GM18526 (cell line): ENCODE measurements around the gene MRPL2.

Source experiments
- POLR2A ChIP-seq: IDR thresholded peaks from 3 replicates; pipeline ENCODE4 v1.6.1; 2011; ENCODE audit not compliant: insufficient read length; ENCODE audit errors: extremely low read depth

MRPL2 gene

DNA sequence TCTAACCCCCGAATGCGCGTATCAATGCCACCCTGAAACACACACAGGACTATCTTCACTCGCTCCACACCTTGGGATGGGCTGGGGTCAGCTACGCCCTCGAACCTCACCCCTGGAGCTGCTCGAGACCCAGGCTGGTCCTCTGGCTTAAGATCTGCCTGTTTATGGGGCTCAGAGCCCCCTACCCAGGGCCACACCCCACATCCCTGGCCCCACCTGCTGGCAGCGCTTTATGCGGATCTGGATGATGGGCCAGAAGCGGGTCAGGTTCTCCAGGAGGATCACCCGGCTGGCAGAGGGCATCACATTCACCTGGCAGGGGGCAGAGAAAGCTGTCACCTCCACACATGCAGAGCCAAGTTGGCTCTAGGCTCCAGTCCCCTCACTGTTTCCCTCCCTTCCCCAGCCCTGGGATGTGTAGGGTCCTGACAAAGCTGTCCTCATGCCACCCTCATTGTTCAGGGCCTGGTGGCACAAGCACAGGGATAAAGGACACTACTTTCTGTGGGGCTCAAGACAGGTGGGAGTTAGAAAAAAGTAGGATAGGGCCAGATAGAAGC lies 13.8 kb downstream of the MRPL2 start:
- no peak for TF ChIP-seq POLR2A

DNA sequence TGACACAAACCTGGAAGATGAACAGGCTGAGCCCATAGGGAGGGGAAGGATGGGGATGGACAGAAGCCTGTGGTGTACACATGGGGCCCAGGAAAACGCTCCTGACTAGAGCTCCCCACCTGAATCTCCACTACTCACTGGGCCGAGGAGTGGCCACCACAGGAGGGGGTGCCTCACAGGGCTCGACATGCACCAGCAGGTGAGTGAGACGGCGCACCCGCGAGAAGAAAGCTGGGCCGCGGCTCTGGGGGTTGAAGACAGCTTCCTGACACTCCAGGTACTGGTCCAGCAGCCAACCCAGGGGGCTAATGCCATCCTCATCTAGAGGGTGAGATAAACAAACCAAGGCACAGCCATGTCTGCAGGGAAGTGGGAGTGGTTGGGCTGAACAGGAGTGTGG lies 15.9 kb downstream of the MRPL2 start:
- no peak for TF ChIP-seq POLR2A

DNA sequence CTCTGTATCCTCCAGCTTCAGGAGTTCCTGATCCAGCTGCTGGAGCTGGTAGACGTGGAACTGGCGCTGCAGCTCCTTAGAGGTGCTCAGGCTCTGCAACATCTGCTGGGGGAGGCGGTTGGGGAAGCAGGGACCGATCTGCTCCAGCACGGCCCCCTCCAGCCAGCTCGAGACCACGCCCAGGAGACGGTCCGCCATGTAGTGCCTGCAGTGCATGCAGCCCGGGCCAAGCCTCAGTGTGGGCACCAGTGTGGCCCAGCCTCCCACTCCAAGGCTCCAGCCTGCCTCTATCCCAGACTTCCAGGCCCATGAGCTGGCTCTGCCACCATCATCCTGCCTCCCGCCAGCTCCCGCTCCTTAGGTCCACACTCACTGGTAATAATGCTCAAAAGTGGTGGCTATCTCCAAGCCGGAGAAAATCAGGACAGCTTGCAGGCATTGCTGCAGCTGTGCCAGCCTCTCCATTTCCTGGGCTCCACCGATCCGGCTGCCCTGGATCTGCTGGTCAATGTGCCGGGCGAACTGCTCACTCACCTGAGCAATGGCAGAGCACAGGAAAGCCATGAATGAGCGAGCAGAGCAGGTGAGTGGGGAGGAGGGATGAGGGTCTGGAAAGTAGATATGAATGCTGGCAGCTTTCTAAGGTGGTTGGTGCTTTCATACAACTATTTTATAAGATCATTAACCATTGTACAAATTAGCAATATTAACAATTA lies 18.5 kb downstream of the MRPL2 start:
- no peak for TF ChIP-seq POLR2A

DNA sequence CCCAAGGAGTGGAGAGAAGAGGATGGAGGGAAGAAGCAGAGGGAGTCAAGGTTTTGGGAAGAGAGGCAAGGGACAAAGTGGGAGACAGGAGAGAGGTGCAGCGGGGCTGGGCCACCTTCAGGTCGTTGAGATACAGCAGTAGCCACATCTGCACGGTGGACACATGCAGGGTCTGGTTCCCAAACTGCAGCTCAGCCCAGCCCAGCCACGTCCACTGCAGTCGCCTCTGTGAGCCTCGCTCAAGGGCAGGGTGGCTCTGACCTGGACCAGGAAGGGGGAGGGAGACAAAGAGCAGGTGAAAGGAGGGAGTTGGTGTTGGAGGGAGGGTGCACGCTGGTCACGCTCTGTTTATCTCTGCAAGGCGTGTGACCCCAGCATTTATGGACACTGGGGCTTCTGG lies 20.5 kb downstream of the MRPL2 start:
- no peak for TF ChIP-seq POLR2A

DNA sequence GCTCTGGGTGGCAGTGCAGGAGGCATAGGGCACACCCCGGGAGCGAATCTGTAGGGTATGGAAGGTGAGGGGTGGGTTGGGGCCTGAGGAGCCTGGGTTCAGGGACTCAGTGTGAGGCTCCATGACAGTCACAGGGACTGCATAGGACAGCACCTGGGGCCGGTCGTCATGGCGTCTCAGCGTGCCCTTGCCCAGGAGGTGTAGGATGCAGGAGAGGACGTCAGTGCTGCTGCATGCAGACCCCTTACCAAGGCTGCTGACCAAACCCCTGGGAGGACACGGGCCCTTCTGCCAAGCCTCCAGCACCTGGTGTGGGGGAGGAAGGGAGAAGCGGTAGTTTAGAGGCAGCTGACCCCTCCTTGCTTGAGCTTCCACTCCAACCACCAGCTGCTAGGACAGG lies 21.5 kb downstream of the MRPL2 start:
- no peak for TF ChIP-seq POLR2A

DNA sequence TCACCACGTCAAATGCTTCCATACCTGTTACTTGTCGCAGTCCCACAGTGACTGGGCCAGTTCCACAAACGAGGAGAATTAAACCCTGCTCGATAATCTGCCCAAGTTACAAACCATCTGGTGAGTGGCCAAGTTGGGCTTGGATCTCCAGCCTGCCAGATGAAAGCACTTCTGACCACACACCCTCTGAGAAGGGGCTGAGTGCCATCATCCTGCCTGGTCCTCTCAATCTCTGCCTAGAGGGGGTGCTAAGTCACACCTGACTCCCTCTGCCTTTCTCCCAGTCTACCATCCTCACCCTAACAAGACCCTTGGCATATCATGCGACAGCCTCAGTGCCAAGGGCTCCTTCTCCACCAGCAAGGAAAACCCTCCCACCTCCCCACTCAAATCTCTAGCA lies 22.0 kb downstream of the MRPL2 start:
- TF ChIP-seq POLR2A, result no peak

DNA sequence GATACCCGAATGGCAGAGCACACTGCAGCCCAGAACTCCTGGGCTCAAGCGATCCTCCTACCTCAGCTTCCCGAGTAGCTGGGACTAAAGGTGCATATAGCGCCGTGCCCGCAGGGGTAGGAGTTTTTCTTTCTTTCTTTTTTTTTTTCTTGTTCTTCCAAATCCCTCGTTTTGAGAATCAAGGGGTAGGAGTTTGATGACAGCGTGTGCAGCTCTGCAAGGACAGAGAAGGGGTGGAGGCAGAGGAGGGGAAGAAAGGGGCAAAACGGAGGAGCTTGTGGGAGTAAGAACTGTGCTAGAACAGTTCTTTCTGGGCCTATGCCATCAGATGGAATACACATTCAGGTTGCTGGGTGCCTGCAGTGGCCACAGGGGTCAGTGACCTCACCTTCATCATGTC lies 22.5 kb downstream of the MRPL2 start:
- no peak for TF ChIP-seq POLR2A

DNA sequence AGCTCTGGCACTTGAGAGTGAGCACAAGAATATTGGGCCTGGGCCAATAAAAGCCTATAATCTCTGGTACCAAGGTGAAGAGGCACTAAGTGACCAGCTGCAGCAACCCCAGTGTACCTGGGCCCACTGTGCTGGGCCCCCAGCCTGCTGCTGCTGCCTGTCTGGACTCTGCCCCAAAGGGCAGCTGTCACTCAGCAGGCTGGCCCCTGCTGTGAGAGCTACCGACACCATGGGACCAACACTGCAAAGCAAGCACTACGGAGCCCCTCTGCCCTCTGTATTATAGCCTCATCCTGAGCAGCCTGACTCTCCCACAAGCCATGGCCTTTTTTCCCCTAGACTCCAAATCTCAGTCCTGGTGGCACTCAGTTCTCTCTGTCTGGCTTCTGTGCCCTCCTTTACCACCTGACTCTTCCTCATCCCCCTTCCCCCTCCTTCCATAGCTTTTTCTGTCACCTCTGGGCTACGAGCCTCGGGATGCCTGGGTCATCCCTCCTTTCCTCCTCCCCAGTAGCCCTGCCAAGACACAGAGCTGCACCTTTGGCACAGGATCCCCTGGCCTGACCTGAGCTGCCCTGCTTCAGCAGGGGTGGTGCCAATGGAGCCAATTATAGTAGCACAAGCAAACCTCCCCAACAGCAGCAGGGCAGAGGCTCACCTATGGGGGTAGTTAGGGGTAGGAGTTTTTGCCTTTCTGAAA lies 23.6 kb downstream of the MRPL2 start:
- TF ChIP-seq POLR2A, result no peak

DNA sequence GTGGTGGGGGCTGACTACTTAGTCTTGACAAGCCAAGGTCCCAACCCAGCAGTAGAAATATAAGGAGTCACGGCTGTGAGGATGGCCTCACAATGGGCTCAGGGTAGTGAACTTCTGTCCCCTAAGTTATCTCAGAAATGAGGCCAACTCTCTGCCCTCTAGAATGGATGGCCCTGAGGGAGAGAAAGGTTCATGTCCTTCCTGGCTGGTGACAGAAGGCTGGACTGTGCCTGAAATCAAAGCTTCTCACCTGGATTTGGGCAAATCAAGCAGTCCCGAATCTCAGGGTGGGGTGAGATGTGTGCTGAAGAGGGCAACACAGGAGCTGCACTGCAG lies 25.1 kb downstream of the MRPL2 start:
- no peak for TF ChIP-seq POLR2A

DNA sequence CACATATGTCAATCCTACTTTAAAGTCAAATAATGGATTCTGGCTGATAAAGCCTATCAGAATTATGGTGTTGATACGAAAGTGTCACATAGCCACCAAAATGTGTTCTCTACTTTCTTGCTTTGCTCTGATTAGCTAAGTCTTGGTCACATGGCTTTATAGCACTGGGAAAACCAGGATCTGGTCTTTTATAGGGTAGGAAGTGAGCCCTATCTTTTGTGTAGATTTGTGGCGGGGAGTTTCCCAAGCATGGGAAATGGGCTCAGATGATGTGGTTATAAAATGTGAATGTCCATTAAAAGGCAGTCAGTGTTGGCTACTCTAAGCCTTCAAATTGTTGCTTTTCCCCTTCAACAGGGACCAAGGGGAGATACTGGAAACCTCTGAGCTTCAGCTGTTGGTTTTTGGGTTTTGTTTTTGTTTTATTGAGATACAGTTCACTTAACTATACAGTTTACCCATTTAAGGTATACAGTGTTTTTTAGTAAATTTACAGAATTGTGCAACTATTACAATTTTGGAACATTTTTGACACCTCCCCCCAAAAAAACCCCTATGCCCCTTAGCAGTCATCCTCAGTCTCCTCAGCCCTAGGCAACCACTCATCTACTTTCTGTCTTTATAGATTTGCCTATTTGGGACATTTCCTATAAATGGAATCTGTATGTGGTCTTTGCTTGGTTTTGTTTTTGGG lies 25.6 kb downstream of the MRPL2 start:
- no peak for TF ChIP-seq POLR2A

DNA sequence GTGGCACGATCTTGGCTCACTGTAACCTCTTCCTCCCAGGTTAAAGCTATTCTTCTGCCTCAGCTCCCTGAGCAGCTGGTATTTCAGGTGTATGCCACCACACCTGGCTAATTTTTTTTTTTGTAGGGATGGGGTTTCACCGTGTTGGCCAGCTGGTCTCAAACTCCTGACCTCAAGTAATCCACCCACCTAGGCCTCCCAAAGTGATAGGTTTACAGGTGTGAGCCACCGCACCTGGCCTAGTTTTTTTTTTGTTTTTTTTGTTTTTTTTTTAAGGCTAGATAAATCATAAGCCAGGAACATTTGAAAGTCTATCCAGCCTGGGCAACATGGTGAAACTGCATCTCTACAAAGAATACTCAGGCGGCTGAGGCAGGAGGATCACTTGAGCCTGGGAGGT lies 26.9 kb downstream of the MRPL2 start:
- TF ChIP-seq POLR2A, result no peak

DNA sequence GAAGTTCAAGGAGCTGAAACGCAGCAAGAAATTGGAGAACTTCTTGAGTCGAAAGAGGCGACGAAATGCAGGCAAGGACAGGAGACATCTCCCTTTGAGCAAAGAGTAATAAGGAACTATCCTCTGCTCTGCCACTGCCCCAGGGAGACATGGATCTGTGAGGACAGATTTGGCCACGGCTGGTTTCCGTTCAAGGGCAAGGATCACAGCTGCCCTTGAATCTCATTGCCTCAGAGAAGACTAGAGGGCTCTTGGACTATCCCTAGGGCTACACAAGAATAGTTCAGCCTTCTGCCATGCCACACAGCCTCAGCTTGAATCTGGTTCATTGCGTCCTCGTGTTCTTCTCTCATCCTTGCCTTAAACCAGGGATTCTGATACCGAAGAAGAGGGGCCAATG lies 30.1 kb downstream of the MRPL2 start:
- TF ChIP-seq POLR2A, result no peak

DNA sequence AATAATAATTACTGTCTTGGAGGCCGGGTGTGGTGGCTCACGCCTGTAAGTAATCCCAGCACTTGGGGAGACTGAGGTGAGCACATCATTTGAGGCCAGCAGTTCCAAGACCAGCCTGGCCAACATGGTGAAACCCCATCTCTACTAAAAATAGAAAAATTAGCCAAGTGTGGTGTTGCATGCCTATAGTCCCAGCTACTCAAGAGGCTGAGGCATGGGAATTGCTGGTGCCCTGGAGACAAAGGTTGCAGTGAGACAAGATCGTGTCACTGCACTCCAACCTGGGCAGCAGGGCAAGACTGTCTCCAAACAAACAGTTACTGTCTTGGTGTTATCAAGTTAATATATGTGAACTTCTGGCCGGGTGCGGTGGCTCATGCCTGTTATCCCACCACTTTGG lies 32.9 kb downstream of the MRPL2 start:
- TF ChIP-seq POLR2A, result no peak

DNA sequence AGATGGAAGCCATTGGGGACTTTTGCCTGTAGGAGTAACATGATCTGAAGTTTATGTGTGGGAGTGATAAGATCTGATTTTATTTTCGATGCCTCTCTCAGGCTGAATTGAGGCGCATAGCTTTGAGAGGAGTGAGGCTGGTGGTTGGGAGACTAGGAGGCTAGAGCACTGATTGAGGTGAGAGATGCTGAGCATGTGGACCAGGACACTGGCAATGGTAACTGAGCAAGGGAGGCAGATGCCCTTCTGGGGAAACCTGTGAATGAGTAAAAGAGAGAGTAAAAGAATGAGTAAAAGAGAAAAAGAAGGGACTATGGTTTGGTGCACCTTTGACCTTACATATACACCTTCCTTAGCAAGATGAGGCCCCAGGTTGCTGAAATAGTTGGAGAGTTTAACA lies 34.8 kb downstream of the MRPL2 start:
- TF ChIP-seq POLR2A, result no peak

DNA sequence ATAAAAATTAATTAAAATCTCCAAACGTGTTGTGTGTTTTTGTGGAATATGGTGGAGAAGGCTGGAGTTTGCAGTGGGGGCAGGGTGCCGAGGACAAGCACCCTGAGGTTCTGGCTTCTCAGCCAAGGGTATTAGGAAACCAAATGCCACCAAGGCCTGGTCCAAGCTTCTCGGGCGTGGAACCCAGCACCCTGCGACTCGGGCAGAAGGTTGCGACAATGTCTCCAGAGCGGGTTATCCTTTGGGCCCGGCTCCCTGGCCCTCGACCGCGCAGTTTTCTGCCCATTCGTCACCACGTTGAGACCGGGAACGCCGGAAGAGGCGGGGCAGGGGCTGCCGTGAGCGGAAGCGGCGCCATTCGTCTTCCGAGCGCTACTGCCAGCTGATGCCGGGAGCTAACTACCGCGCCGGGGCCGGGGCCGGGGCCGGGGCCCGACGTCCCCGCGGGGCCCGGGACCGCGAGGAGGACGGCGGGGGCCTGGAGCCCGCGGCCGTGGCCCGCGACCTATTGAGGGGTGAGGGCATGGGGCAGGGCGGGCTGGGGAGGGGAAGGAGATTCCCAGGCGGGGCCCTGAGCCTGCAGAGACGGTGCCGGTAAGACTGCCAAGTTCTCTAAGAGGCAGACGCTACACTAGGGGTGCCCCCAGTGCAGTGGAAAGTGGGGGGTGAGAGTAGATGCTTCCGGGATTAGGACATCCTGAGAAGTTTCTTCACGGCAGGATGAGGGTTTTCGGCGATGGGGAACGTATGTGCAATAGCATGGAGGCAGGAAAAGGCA lies 37.8 kb downstream of the MRPL2 start, which contains the start of gene RRP36:
Gene RRP36 (plus strand): TSS at position 354 of the 778 bp plus-strand sequence. CDS start 32 bp downstream, at position 386.
- TF ChIP-seq POLR2A, result peak; percentile 67
